GM12873 (cell line): ENCODE results near the gene ESPNL.

Source experiments
- CTCF ChIP-seq: IDR thresholded peaks from 2 replicates; pipeline ENCODE4 v1.5.1; 2012; ENCODE audit warnings: low read depth, mild to moderate bottlenecking, moderate library complexity, low read length, control low read depth; ENCODE audit not compliant: insufficient read depth; ENCODE audit errors: missing control alignments

The ESPNL gene

GRCh38 chr2:238061315-238062202 is 38.6 kb upstream of the ESPNL start:
- TF ChIP-seq CTCF: no peak

- no peak for TF ChIP-seq CTCF
These were observed 36.5 kb upstream of the ESPNL start for GRCh38 chr2:238063414-238064189.

GRCh38 chr2:238064376-238064775 is 35.8 kb upstream of the ESPNL start:
- no peak for TF ChIP-seq CTCF

GRCh38 chr2:238065071-238065846 is 34.9 kb upstream of the ESPNL start:
- no peak for TF ChIP-seq CTCF

- no peak for TF ChIP-seq CTCF
These were observed 33.9 kb upstream of the ESPNL start for GRCh38 chr2:238066218-238066617.

- no peak for TF ChIP-seq CTCF
These were observed 32.2 kb upstream of the ESPNL start for GRCh38 chr2:238067939-238068338.

- no peak for TF ChIP-seq CTCF
These were observed 31.0 kb upstream of the ESPNL start for GRCh38 chr2:238069021-238069709.
